ENCODE results near the gene DSC1.

DSC1 gene

GRCh38 chr18:31102941-31103340, 59.7 kb downstream of the DSC1 start:
- no peak for TF ChIP-seq CTCF (conservative IDR thresholded peaks at IDR 0.05)
- peak overlapping the region; percentile 98 for H3K27ac ChIP-seq

GRCh38 chr18:31102025-31102684, 60.5 kb downstream of the DSC1 start, which contains the start of gene DSC2:
DSC2 (minus strand) TSS chr18:31102421; CDS start chr18:31101971, 450 bp downstream.
- peak within 1 kb of the TSS; percentile 98 for H3K27ac ChIP-seq
- 0 out of 2 replicates have a peak, but pooled peaks have one; percentile 10 for TF ChIP-seq CTCF (conservative IDR thresholded peaks at IDR 0.05)

- TF ChIP-seq CTCF (conservative IDR thresholded peaks at IDR 0.05): peak; percentile 54
- peak overlapping the region; percentile 98 for H3K27ac ChIP-seq
Observed at GRCh38 chr18:31101183-31102024, 61.3 kb downstream of the DSC1 start.

GRCh38 chr18:31100436-31101182, 62.0 kb downstream of the DSC1 start:
- peak overlapping the region; percentile 98 for H3K27ac ChIP-seq
- no peak for TF ChIP-seq CTCF (conservative IDR thresholded peaks at IDR 0.05)

- H3K27ac ChIP-seq: peak overlapping the region; percentile 98
- no peak for TF ChIP-seq CTCF (conservative IDR thresholded peaks at IDR 0.05)
Observed at GRCh38 chr18:31099450-31100230, 63.0 kb downstream of the DSC1 start.

- no peak for TF ChIP-seq CTCF (conservative IDR thresholded peaks at IDR 0.05)
- no peak overlapping the region for H3K27ac ChIP-seq
Observed at GRCh38 chr18:31098878-31099277, 63.8 kb downstream of the DSC1 start.

Measured in VCaP (cell line).